GM19395 (cell line): ENCODE measurements around the gene DSTYK.
A peak's percentile ranks its signal among the peaks of the same experiment; 100 is the strongest.

Experiments
- ATAC-seq: cut with Tn5 transposase; IDR thresholded peaks from one replicate; pipeline ENCODE4 v1.9.1; 2021; ENCODE audit warnings: mild to moderate bottlenecking, moderate library complexity; ENCODE audit not compliant: unreplicated experiment

DSTYK gene

DNA sequence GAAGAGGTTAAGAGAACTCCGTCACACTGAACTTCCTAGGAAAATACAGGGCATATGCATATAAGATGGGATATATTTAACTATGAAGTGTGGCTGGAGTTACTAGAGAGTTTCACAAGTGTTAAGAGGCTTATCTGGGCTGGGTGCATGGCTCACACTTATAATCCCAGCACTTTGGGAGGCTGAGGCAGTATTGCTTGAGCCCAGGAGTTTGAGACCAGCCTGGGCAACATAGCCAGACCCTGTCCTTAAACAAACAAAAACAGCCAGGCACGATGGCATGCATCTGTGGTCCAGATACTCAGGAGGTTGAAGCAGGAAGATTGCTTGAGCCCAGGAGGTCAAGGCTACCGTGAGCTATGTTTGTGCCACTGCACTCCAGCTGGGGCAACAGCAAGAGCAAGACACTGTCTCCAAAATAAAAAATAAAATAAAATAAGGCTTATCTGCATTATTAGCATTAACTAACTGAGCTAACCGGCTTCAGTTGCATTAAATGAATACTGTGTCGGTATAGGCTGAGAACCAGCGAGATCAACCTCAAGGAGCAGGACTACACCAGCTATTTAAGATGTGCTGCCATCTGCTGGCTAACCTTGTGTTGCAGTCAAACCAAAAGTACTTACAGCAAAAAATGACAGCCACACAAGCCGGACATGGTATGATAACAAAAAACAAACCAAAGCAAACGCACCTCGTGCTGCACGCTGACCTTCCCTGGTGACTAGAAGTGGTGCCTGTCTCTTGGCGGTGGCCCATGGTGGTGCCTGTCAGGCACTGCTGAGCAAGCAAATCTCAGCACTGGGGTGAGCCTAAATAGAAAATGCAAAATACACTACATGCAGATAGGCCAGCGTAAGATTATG, 70.0 kb downstream of the DSTYK start:
- no peak for ATAC-seq

DNA sequence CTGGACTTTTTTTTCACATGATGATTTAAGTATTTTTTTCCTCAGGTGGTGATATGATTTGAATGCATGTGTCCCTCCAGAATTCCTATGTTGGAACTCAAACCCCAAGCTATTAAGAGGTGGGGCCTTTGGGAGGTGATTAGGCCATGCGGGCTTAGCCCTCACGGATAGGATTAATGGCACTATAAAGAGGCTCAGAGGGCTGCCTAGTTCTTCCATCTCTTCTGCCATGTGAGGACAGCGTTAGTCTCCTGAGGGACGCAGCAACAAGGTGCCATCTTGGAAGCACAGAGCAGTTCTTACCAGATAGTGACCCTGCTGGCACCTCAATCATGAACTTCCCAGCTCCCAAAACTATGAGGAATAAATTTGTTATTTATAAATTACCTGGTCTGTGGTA, 71.4 kb downstream of the DSTYK start:
- no peak for ATAC-seq

DNA sequence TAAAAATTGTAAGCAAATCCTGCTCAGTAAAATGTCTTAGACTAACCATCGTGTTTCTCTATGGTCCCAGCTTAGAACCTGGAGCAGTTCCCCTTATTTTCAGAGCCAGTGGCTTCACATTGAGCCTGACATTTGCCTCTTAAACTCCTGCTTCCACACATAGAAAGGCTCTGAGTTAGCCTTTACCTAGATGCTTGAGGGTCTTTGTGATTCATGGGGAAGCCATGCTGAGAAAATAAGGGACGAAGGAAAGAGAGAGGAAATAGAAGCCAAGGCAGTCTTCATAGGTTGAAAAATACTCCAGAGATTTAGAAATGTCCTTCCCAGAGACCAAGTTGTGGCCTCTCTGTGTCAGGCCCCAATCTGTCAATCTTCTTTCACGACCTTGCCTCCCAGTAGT, 73.6 kb downstream of the DSTYK start:
- no peak for ATAC-seq

DNA sequence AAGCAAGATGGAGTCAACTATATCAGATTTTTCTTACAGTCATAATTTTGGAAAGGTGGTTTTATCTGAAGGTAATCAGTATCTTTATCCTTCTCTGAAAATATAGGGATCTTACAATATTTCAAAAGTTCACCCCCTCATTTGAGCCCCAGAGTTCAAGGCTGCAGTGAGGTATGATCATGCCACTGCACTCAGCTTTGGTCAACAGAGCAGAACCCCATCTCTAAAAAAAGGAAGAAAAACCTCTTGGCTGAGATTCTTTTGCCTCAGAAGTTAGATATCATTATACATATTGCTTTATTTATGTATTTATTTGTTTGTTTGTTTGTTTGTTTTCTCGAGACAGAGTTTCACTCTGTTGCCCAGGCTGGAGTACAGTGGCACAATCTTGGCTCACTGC, 78.2 kb downstream of the DSTYK start:
- no peak for ATAC-seq

DNA sequence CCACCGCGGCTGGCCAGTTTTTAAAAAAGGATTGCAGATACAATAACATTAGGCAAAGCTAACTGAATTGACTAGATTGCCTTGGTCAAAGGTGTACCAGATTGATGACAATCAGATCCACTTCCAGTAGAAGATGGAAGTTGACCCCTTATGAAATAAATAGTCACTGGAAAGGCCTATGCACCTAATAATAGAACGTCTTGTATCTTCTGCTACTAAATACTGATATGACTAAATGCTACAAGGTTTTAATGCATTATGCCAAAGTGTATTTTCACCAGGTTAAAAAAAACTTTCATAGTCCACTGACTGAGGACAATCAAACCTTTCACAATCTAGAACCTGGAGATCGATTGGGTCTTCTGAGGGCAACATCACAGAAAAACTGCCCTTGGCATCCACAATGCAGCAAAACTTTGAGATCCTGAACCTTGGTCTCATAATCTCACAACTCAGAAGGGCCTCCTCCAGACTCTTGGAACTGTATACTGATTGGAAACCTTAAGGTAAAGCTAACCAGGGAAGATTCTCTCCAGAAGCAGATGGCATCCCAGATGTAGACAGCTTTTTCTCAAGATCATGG, 82.0 kb downstream of the DSTYK start:
- ATAC-seq: no peak

DNA sequence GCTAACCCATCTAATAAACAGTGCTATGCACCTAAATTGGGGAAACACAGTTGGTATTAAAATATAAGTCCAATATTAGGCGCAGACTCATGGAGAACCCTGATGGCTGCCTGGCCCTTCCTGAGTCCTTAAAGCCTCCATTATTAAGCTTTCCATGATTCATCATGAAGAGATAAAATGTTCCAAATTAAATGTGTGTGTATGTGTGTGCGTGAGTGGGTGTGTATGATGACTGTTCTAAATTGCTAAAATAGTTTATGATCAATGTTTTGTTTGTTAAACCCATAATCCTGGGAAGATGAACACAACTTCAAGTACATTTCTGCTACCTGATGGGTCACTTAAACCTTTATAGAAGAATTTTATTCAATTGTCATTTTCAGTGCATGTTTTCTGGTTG, 83.5 kb downstream of the DSTYK start:
- no peak for ATAC-seq

DNA sequence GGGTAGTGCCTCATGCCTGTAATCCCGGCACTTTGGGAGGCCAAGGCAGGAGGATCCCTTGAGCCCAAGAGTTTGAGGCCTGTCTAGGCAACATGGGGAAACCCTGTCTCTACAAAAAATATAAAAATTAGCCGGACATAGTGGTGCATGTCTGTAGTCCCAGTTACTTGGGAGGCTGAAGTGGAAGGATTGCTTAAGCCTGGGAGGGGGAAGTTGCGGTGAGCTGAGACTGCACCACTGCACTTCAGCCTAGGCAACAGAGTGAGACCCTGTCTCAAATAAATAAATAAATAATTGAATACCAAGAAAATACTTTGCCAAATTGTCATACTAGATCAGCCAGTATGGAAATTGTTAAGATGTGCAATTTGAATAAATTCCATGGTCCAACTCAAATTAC, 83.9 kb downstream of the DSTYK start:
- ATAC-seq: no peak

DNA sequence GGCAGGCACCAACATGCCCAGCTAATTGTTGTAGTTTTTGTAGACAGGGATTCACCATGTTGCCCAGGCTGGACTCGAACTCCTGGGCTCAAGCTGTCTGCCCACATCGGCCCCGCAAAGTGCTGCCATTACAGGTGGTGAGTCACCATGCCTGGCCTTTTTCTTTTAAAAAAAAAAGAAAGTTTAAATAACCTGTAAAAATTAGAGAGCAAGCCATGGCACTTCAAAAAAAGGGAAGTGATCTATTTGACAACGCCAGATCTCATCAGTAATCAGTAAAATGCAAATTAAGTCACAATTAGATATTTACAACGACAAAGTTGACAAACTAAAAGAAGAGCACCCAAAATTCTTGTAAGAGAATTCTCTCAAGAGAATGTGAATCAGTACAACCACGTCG, 86.8 kb downstream of the DSTYK start:
- no peak for ATAC-seq

DNA sequence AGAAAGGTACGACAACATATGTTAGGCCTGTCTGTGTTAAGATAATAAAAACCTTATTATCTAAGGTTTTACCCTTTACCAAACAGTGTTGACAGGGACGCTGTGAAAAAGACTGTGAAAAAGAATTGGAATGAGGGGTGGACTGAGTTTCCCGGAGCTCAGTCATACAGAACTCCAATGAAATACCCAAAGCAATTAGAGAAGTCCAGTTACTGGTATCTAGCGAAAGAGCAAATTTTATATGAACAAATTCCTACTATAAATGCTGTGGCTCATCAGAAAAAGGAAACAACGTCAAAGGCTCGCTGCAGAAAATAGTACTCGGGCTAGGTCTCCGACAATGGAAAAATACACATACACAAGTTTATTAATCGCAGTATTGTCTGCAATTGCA, 89.0 kb downstream of the DSTYK start:
- peak; percentile 19 for ATAC-seq

DNA sequence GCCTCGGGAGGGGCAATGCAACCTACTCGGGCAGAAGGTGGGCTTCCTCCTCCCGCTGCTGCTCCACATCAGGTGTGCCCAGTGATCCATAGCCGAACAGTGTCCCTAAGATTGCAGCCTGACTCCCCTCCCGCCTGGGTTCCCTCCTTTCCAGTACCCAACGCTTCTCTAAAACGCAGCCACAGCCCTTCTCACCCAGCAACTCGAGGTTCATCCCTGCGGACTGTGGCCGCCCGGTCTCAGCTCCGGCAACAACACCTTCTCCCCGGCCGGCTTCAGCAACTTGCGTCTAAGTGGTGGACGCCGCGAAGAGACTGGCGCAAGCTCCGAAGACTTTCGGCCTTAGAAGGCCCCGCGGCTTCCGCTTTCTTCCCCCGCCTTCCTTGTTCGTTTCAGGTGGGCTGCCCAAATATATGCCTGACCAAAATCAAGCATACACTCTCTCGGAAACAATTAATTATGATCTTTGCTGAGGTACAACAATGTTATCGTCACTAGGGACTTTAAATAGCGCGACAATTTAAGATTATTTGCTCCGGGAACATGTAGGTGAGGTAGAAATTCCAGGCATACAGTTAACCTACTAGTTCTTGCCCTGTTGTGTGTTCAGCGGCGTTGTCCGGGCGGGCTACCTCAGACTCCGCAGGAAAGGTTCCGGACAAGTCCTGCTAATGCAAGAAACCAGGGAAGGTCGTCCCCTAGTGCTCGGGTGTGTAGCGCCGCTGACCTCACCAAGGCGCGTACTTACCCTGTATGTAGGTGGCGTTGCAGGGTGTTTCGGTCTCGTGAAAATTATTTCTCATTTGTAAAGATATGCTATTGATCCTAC, 89.6 kb downstream of the DSTYK start, which contains the start of gene RBBP5:
TSS of gene RBBP5 (minus strand) at position 319 of the 829 bp plus-strand sequence. CDS start at position 214, 105 bp downstream.
- ATAC-seq: peak; percentile 94

DNA sequence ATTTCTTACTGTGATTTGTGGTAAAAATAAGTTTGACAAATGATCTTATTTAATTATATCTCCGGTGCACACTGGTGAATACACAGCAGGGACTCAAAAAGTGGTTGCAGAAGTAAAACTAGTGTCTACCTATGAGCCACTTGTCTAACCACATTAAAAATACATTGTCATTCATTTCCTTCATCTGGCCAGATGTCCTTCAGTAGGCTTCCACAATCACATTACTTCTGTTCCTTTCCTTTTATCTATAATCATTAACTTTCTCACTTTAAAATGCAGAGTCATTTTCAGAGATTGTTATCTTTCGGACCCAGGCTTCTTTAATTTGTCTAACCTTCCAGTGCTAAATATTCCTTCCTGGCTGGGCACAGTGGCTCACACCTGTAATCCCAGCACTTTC, 92.8 kb downstream of the DSTYK start:
- no peak for ATAC-seq

DNA sequence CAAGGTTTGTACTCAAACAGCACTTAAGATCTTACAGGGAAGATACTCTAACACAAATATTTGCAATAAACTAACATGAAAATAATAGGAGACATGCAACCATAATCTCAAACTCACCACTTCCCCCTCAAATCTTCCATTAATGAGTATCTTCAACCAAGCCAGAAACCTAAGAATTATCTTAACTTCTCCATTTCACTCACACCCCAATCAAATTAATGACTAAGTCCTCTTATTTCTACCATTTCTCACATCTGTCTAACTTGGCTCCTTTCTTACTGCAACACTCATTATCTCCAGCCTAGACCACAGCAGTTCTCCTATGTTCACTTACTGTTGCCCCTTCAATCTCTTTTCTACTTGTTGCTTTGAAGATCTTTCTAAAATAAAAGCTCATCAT, 100.1 kb downstream of the DSTYK start:
- no peak for ATAC-seq

DNA sequence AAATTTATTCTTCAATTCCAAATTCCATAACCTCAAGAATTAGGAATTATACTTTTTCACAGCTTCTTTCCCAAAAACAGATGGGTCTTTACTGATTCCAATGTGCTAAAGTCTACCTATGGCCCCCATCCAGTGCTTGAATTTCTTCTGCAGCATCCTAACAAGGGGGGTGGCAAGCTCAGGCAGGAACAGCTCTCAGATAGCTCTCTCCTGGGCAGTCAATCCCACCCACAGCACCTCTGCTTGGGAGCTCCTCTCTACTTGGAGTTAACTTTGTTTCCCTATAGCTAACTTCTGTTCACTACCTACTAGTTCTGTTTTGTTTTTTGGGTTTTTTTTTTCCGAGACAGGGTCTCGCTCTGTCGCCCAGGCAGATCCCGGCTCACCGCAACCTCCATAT, 101.8 kb downstream of the DSTYK start:
- ATAC-seq: no peak

DNA sequence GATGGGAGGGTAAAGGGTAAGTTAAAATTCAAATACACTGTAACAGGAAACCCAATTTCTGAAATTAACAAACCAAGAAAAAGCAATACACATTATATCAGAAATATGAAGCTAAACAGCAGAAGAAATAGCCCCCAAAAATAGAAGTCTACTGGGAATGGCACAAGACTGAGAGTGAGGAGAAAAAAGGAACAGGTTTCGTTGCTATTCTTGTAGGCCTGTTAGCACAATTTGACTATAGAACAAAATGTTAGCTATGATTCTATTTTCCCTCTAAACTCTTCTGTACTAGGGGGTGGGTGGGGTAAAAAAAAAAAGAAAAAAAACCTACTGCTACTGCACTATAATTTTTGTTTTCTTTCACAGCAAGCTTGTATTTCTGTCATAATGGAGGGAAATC, 102.2 kb downstream of the DSTYK start:
- ATAC-seq: no peak

DNA sequence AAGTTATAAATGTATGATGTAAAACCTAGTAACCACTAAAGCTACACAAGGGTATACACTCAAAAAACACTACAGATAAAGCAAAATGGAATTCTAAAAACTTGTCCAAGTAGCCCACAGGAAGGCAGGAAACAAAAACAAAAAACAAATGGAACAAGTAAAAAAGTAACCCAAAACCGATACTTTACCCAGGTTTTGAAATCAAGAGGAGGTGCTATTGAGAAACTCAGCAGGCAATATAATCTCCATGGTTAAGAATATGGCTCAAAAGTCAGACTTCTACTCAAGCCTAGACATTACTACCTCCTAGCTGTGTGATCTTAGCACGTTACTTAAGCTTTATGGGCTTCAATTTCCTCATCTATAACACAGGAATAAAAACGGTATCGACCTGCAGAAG, 103.0 kb downstream of the DSTYK start:
- ATAC-seq: no peak

DNA sequence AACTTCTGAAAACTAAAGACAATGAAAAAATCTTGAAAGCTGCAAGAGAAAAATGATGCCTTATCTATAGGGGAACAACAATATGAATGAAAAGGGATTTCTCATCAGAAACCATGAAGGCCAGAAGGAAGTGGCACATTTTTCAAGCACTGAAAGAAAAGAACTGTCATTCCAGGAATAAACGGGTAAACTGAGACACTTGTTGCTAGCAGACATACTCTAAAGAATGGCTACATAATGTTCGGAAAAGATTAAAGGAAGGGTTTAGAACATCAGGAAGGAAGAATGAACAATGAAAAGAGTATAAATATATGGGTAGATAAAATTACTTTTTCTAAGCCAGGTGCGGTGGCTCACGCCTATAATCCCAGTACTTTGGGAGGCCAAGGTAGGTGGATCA, 104.2 kb downstream of the DSTYK start:
- no peak for ATAC-seq

DNA sequence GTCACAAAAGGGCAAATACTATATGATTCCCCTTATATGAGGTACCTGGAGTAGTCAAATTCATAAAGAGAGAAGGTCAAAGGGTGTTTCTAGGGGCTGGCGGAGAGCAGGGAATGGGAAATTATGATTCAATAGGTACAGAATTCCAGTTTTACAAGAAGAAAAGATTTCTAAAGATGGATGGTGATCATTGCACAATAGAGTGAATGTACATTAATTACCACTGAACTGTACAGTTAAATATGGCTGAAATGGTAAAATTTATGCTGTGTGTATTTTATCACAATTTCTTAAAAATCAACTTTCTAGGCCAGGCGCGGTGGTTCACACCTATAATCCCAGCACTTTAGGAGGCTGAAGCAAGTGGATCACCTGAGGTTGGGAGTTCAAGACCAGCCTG, 109.1 kb downstream of the DSTYK start:
- no peak for ATAC-seq

DNA sequence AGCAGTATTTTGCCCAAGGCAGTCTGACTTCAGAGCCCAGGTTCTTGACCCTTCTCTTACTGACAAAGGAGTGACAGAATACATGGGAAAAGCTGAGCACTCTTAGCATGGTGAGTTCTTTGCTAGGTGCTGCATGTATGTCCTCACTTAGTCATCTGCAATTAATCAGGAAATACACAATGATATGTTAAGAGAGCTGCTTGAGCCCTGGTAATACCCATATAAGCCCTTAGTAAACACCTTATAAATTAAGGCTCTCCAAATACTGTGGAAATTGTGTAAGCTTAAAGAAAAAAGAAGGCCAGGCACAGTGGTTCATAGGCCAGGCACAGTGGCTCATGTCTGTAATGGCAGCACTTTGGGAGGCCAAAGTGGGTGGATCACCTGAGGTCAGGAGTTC, 113.3 kb downstream of the DSTYK start:
- no peak for ATAC-seq

DNA sequence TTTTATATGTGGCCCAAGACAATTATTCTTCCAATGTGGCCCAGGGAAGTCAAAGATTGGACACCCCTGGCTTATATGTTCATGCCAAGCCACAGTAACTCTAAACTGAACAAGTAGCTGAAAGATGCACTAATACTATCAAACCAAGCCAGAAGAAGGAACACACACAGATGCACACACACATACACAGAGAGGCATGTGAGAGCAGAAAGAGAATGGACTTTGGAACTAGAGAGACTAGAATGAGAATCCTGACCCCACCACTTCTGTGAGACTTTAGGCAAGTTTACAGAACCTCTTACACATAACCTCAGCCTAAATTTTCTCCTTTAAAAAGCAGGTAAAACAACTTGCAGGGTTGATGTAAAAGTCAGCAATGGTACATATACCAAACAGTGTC, 116.1 kb downstream of the DSTYK start:
- ATAC-seq: no peak
